HG03354 (cell line): ENCODE data around the gene AUTS2.
A peak's percentile ranks its signal among the peaks of the same experiment; 100 is the strongest.

ENCODE experiments used
- ATAC-seq: cut with Tn5 transposase; IDR thresholded peaks from one replicate; pipeline ENCODE4 v1.9.1; 2021; ENCODE audit warnings: mild to moderate bottlenecking; ENCODE audit not compliant: unreplicated experiment, poor library complexity, severe bottlenecking

Gene AUTS2

DNA sequence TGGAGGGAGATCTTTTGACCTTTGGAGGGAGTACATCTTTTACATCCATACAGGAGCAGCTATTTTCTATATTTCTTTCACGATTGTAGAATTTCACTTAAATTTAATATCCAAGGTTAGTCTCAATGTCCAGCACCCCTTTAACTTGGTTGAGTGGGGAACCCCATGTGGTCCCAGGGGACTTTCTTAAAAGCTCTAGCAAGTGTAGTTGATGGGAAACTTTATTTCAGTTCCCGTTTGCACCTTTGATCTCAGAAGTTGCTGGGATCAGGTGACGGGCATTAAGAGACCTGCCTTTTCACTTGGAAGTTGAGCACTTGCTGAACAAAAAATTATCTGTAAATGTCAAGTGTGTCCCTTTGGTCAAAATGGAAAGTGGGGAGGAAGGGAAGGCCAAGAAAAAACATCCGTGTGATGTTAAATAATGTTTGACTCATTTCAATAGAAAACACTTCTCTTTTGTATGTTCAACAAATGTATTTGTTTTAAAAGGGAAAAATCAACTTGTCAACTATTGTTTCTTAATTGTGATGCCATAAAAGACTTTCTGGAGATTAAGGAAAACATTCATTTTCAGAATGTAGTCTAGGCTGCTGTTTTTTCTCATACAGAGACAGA is 1163.5 kb downstream of the AUTS2 start:
- ATAC-seq = no peak

DNA sequence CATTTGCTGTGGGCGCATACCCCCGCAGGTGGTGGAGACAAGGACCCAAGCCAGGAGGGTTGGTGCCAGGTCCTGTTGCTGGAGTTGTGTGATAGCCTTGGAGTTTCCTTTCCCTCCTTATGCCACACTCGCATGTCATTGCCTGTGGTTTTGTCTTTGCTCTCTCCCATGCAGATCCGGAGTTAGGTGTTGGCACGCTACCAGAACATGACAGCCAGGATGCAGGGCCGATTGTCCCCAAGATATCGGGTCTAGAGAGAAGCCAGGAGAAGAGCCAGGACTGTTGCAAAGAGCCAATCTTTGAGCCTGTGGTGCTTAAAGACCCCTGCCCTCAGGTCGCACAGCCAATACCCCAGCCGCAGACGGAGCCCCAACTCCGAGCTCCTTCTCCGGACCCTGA is 1164.4 kb downstream of the AUTS2 start:
- ATAC-seq = no peak

DNA sequence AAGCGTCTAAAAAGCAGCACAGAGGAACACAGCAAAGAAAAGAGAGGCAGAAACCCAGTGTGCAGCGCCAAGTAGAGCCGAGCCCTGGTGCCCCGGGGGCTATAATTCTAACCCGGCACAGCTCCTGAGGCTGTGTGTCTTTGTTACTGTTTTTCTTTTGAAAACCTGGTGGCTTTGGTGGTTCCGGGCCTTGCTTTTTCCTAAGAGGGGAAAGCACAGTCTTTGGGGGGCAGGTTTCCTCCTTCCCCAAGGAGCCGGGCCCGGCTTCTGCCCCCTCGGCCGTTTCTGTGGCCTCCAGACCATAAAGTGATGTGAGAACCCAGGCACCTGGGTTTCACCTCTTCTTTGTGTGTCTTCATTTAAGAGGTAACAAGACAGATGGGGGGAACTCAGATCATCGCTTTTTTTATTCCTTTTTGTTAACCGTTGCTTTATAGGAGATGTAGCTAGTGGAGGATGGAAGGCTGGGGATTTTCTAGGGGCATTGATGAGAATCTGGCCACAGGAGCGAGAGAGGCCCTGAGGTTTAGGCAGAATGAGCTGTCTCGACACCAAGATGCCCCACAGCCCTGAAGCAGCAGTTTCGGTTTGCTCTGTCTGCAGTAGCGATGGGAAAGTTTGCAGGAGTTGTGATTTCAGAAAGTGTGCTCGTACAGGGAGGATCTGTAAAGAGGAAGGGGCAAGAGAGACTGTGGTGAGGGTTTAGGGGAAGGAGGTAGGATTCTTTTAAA is 1165.9 kb downstream of the AUTS2 start:
- peak; percentile 70 for ATAC-seq

- ATAC-seq = no peak
These were observed 1166.5 kb downstream of the AUTS2 start for GRCh38 chr7:70764701-70765208.

- no peak for ATAC-seq
These were observed 1167.4 kb downstream of the AUTS2 start for GRCh38 chr7:70765651-70766050.

DNA sequence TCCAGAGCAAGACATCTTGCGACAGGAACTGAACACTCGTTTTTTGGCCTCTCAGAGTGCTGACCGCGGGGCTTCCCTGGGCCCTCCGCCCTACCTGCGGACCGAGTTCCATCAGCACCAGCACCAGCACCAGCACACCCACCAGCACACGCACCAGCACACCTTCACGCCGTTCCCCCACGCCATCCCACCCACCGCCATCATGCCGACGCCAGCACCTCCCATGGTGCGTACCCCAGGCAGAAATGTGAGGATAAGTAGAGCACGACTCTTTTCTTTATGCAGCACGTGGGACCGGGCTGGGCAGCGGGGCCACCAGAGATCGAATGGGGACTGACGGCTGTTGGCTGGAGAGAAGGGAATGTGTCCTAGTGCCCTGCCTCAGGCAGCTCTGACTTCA is 1167.8 kb downstream of the AUTS2 start:
- no peak for ATAC-seq

GRCh38 chr7:70766694-70767093 is 1168.4 kb downstream of the AUTS2 start:
- no peak for ATAC-seq

DNA sequence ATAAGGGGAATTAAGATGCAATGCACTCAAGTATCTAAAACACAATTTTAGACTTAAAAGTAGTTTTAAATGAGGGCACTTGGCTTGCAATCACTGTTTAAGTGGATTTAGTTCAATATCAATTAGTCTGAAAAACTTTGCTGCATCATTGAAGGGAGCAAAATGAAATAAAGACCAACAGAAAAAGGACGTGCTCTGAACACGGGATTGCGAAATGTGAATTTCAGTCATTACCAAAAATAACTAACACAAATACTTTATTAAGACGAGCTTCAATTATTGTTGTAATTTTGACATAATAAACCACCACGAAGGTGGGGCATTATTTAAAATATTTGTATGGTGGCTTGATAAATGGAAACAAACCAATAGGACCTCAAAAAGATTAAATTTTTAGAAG is 1171.9 kb downstream of the AUTS2 start:
- no peak for ATAC-seq

DNA sequence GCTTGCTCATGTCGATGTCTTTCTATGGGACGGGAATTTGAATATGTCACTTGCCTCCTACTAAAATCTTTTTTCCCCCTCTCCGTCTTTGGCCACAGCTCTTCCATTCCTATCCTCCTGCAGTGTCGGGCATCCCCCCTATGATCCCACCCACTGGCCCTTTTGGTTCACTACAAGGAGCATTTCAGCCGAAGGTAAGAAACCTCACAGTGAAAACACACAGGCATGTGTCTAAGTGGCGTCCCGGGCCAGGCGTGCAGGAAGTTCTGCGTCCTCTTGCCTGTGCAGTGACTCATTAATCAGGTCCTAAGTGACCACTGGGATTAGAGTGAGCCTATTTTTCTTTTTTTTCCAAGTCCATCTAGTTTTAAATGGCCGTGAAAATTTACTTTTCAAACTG is 1173.2 kb downstream of the AUTS2 start:
- no peak for ATAC-seq

DNA sequence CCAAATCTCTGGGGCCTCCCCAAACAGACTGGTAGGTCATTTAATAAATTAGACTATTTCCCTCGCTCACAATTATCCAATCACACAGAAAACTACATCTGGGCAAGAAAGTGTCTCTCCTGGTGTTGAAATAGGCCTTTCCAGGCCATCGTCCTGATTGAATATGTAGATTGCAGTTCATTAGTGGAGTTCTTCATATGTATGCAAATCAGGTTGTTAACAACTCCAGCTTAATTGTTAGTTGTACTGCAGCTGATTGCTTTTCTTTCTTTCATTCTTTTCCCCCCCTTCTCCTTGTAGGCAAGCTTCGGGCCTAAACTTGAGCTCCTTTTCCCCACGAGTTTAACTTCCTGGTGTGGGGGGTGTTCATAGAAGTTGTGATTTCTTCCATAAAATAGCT is 1174.6 kb downstream of the AUTS2 start:
- no peak for ATAC-seq

DNA sequence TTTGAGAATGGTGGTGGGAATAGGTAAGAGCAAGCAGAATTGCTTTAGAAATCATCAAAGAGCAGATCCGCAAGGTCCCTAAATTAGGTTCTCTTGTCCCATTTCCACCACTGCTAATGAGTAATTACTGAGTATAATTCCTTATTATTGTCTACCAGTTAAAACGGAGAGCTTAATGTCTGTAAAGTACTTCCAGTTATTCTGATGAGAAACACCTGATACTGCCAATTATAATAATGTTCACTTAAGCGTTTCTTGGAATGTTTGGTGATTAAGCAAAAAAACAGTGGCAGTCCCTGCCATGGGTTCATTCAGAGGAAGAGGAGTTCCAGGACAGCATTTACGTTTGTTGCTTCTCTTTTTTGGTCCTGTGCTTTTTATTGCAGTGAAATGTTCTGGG is 1175.1 kb downstream of the AUTS2 start:
- ATAC-seq = no peak

GRCh38 chr7:70774950-70775527 is 1176.8 kb downstream of the AUTS2 start:
- no peak for ATAC-seq

GRCh38 chr7:70775570-70776156 is 1177.4 kb downstream of the AUTS2 start:
- ATAC-seq = no peak

DNA sequence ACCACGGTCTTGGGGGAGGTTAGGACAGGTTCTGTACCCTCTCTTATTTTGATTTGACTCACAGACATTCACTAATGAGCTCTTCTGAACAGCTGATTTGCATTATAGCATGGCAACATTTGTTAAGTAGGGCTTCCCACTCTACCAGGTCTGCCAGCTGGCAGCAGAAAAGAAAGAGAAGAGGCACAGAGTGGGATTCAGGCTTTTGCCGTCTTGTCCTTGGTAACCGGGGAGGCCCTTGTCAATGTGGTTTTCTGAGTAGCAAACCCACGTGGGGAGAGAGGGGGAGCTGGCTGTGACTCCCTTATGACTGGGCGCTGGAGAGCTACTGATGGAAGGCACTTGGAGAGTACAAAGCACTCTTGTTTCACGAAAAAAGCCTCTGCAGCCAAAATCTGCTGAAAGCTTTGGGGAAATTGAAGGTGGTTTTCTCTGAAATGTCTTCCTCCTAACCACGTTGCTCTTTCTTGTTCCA is 1178.4 kb downstream of the AUTS2 start:
- no peak for ATAC-seq

- ATAC-seq = no peak
These were observed 1179.0 kb downstream of the AUTS2 start for GRCh38 chr7:70777251-70777650.

- ATAC-seq = no peak
These were observed 1180.3 kb downstream of the AUTS2 start for GRCh38 chr7:70778585-70778984.

DNA sequence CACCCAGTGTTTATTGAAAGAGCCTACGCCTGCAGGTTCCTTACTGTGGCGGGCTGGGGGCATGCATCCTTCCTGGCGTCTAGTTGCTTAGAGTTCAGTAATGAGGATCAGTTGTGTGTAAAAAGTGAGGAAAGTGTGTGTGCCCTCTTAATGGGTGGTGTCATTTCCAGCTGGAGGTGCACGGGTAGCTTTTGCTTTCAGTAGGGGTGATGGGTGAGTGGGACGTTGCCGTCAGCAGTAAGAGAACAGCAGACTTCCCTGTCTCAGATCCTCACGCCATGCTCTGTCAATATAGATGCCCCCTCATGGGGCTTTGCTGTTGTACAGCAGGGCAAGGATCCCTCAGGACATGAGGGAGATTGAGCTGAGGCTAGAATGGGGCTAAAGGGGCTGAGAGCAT is 1181.0 kb downstream of the AUTS2 start:
- ATAC-seq = no peak

DNA sequence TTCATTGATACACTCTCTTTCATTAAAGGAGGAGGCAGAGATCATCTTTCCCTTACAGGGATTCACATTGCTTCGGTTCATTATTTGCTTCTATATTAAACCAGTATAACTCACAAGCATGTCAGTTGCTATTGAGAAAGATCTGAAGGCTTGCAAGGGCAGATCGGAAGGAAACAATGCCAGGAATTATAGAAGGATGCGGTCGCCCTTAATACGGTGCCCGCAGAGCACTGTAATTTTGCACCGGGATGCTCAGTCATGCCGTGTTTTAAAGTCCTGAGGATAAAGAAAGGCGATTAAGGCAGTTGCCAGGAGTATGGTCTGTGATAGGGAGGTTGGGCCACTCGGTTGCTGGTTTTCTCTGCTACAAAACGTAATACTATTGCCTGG is 1183.6 kb downstream of the AUTS2 start:
- no peak for ATAC-seq

- ATAC-seq = no peak
These were observed 1184.5 kb downstream of the AUTS2 start for GRCh38 chr7:70782796-70783195.

DNA sequence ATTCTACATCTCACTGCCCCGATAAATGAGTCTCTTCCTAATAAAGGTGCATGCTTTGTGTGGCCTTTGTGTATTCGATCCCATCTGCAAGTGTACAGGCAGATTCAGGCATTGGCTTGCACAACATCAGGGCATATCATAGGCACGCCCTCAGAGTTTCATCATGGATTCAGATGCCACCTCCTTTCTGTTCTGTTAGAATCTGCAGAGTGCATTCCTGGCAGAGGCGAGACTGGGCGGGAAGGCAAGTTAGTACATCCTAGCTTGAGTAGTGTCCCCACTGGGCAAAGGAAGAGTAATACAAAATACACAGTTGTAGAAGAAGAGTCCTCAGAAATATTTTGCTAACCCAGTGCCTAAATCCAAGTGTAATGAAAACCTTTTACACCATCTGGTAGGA is 1187.2 kb downstream of the AUTS2 start:
- no peak for ATAC-seq

- no peak for ATAC-seq
These were observed 1187.8 kb downstream of the AUTS2 start for GRCh38 chr7:70786076-70786475.
